ENCODE measurements around the gene ZNF536.

The ZNF536 gene

GRCh38 chr19:30407068-30407709 lies 35.0 kb downstream of the ZNF536 start:
- Histone ChIP-seq H2BK15ac (ENCODE audit: low read depth, poor library complexity, severe bottlenecking) (no peak overlapping the region), H3K23ac (ENCODE audit: low read length in 2 of 2) (no peak overlapping the region), H3K9me3 (ENCODE audit: control insufficient read depth, low read length) (no peaks in the 10 kb centered on the region), H3K27ac (ENCODE audit: low read length, poor library complexity, severe bottlenecking) (no peak overlapping the region), H3K27me3 (ENCODE audit: control insufficient read depth in 1 of 2, insufficient read depth in 1 of 2, low read length in 2 of 2) (no peaks in the 10 kb centered on the region), H4K8ac (ENCODE audit: low read length) (no peak overlapping the region), H2AK5ac (ENCODE audit: low read length, severe bottlenecking) (no peak overlapping the region), H3K4me1 (ENCODE audit: control insufficient read depth, insufficient read depth, low read depth, low read length) (no peaks in the 10 kb centered on the region), H3K36me3 (ENCODE audit: control insufficient read depth in 1 of 2, insufficient read depth in 2 of 2, low read depth in 1 of 2, low read length in 2 of 2) (no peaks in the 10 kb centered on the region), H3K14ac (ENCODE audit: low read length in 2 of 2) (no peak overlapping the region), H3K4ac (ENCODE audit: low read depth in 1 of 2, low read length in 2 of 2) (no peak overlapping the region), H3K79me1 (replicated peaks; ENCODE audit: low read length, poor library complexity, severe bottlenecking) (no peaks in the 10 kb centered on the region), H2BK12ac (ENCODE audit: low read length in 2 of 2) (no peak overlapping the region), H2BK5ac (ENCODE audit: low read depth, low read length, poor library complexity, severe bottlenecking) (no peak overlapping the region), H3K4me3 (ENCODE audit: insufficient read depth in 1 of 2, low read depth in 1 of 2, low read length in 2 of 2) (no peak overlapping the region), H2BK120ac (ENCODE audit: low read depth, low read length) (no peak overlapping the region), H2AFZ (ENCODE audit: low read depth, low read length) (no peak overlapping the region), H3K18ac (ENCODE audit: low read depth in 1 of 2, low read length in 2 of 2) (no peak overlapping the region), H3K9ac (ENCODE audit: low read length) (no peak overlapping the region), H3K4me2 (ENCODE audit: low read length, poor library complexity, severe bottlenecking) (no peak overlapping the region), H4K91ac (ENCODE audit: low read length) (no peak overlapping the region)
- DNase-seq: no peak
- 66% methylated on average over 8 of the region's 8 CpGs for WGBS

- Histone ChIP-seq H2BK120ac (ENCODE audit: low read depth, low read length) (no peak overlapping the region), H4K8ac (ENCODE audit: low read length) (no peak overlapping the region), H3K27me3 (ENCODE audit: control insufficient read depth in 1 of 2, insufficient read depth in 1 of 2, low read length in 2 of 2) (no peaks in the 10 kb centered on the region), H3K9ac (ENCODE audit: low read length) (no peak overlapping the region), H4K91ac (ENCODE audit: low read length) (no peak overlapping the region), H3K4ac (ENCODE audit: low read depth in 1 of 2, low read length in 2 of 2) (no peak overlapping the region), H3K4me2 (ENCODE audit: low read length, poor library complexity, severe bottlenecking) (no peak overlapping the region), H2AK5ac (ENCODE audit: low read length, severe bottlenecking) (no peak overlapping the region), H3K14ac (ENCODE audit: low read length in 2 of 2) (no peak overlapping the region), H3K36me3 (ENCODE audit: control insufficient read depth in 1 of 2, insufficient read depth in 2 of 2, low read depth in 1 of 2, low read length in 2 of 2) (no peaks in the 10 kb centered on the region), H3K27ac (ENCODE audit: low read length, poor library complexity, severe bottlenecking) (no peak overlapping the region), H2BK5ac (ENCODE audit: low read depth, low read length, poor library complexity, severe bottlenecking) (no peak overlapping the region), H3K18ac (ENCODE audit: low read depth in 1 of 2, low read length in 2 of 2) (no peak overlapping the region), H2AFZ (ENCODE audit: low read depth, low read length) (no peak overlapping the region), H3K4me1 (ENCODE audit: control insufficient read depth, insufficient read depth, low read depth, low read length) (no peaks in the 10 kb centered on the region), H2BK15ac (ENCODE audit: low read depth, poor library complexity, severe bottlenecking) (no peak overlapping the region), H2BK12ac (ENCODE audit: low read length in 2 of 2) (no peak overlapping the region), H3K23ac (ENCODE audit: low read length in 2 of 2) (no peak overlapping the region), H3K4me3 (ENCODE audit: insufficient read depth in 1 of 2, low read depth in 1 of 2, low read length in 2 of 2) (no peak overlapping the region), H3K79me1 (replicated peaks; ENCODE audit: low read length, poor library complexity, severe bottlenecking) (no peaks in the 10 kb centered on the region), H3K9me3 (ENCODE audit: control insufficient read depth, low read length) (no peaks in the 10 kb centered on the region)
- DNase-seq: no peak
- WGBS: 50% methylated on average over 3 of the region's 3 CpGs
Observed at GRCh38 chr19:30408734-30409301, 36.6 kb downstream of the ZNF536 start.

- Histone ChIP-seq H3K27me3 (ENCODE audit: control insufficient read depth in 1 of 2, insufficient read depth in 1 of 2, low read length in 2 of 2) (no peaks in the 10 kb centered on the region), H3K4ac (ENCODE audit: low read depth in 1 of 2, low read length in 2 of 2) (no peak overlapping the region), H3K4me3 (ENCODE audit: insufficient read depth in 1 of 2, low read depth in 1 of 2, low read length in 2 of 2) (no peak overlapping the region), H3K4me2 (ENCODE audit: low read length, poor library complexity, severe bottlenecking) (no peak overlapping the region), H2AFZ (ENCODE audit: low read depth, low read length) (no peak overlapping the region), H3K23ac (ENCODE audit: low read length in 2 of 2) (no peak overlapping the region), H3K14ac (ENCODE audit: low read length in 2 of 2) (no peak overlapping the region), H4K91ac (ENCODE audit: low read length) (no peak overlapping the region), H3K4me1 (ENCODE audit: control insufficient read depth, insufficient read depth, low read depth, low read length) (no peaks in the 10 kb centered on the region), H3K36me3 (ENCODE audit: control insufficient read depth in 1 of 2, insufficient read depth in 2 of 2, low read depth in 1 of 2, low read length in 2 of 2) (no peaks in the 10 kb centered on the region), H3K27ac (ENCODE audit: low read length, poor library complexity, severe bottlenecking) (no peak overlapping the region), H3K18ac (ENCODE audit: low read depth in 1 of 2, low read length in 2 of 2) (no peak overlapping the region), H3K9me3 (ENCODE audit: control insufficient read depth, low read length) (no peaks in the 10 kb centered on the region), H2BK12ac (ENCODE audit: low read length in 2 of 2) (no peak overlapping the region), H2BK5ac (ENCODE audit: low read depth, low read length, poor library complexity, severe bottlenecking) (no peak overlapping the region), H3K79me1 (replicated peaks; ENCODE audit: low read length, poor library complexity, severe bottlenecking) (no peaks in the 10 kb centered on the region), H3K9ac (ENCODE audit: low read length) (no peak overlapping the region), H2AK5ac (ENCODE audit: low read length, severe bottlenecking) (no peak overlapping the region), H2BK120ac (ENCODE audit: low read depth, low read length) (no peak overlapping the region), H4K8ac (ENCODE audit: low read length) (no peak overlapping the region), H2BK15ac (ENCODE audit: low read depth, poor library complexity, severe bottlenecking) (no peak overlapping the region)
- WGBS: no CpG with 5 or more reads among the region's 1 CpG
- no peak for DNase-seq
Observed at GRCh38 chr19:30411714-30412113, 39.5 kb downstream of the ZNF536 start.

DNA sequence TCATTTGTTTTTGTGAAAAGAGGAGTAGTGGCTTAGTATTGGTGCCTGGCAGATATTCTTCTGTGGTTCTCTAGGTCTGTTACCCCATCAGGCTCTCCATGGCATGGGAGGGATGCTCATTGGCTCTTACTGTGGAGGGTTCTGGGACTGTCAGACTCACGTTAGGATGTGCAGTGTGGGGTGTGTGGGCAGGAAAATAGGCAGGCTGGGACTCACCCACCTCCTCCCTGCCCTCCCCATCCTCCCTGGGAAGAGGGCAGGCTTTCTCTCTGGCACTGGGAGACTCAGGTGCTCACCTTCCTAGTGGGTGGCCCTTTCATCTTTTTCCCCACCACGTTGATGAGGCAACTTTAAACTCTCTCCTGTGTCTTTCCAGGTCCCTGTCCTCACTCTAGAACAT lies 44.2 kb downstream of the ZNF536 start:
- Histone ChIP-seq H3K9me3 (ENCODE audit: control insufficient read depth, low read length) (no peaks in the 10 kb centered on the region), H3K9ac (ENCODE audit: low read length) (no peak overlapping the region), H3K18ac (ENCODE audit: low read depth in 1 of 2, low read length in 2 of 2) (no peak overlapping the region), H3K4me3 (ENCODE audit: insufficient read depth in 1 of 2, low read depth in 1 of 2, low read length in 2 of 2) (no peak overlapping the region), H3K4me2 (ENCODE audit: low read length, poor library complexity, severe bottlenecking) (no peak overlapping the region), H2BK5ac (ENCODE audit: low read depth, low read length, poor library complexity, severe bottlenecking) (no peak overlapping the region), H3K23ac (ENCODE audit: low read length in 2 of 2) (no peak overlapping the region), H3K36me3 (ENCODE audit: control insufficient read depth in 1 of 2, insufficient read depth in 2 of 2, low read depth in 1 of 2, low read length in 2 of 2) (no peaks in the 10 kb centered on the region), H3K4ac (ENCODE audit: low read depth in 1 of 2, low read length in 2 of 2) (no peak overlapping the region), H2BK15ac (ENCODE audit: low read depth, poor library complexity, severe bottlenecking) (no peak overlapping the region), H4K91ac (ENCODE audit: low read length) (no peak overlapping the region), H3K14ac (ENCODE audit: low read length in 2 of 2) (no peak overlapping the region), H3K27ac (ENCODE audit: low read length, poor library complexity, severe bottlenecking) (no peak overlapping the region), H3K79me1 (replicated peaks; ENCODE audit: low read length, poor library complexity, severe bottlenecking) (no peaks in the 10 kb centered on the region), H2AK5ac (ENCODE audit: low read length, severe bottlenecking) (no peak overlapping the region), H3K4me1 (ENCODE audit: control insufficient read depth, insufficient read depth, low read depth, low read length) (no peaks in the 10 kb centered on the region), H4K8ac (ENCODE audit: low read length) (no peak overlapping the region), H2AFZ (ENCODE audit: low read depth, low read length) (no peak overlapping the region), H2BK120ac (ENCODE audit: low read depth, low read length) (no peak overlapping the region), H2BK12ac (ENCODE audit: low read length in 2 of 2) (no peak overlapping the region), H3K27me3 (ENCODE audit: control insufficient read depth in 1 of 2, insufficient read depth in 1 of 2, low read length in 2 of 2) (no peaks in the 10 kb centered on the region)
- no CpG with 5 or more reads among the region's 2 CpGs for WGBS
- no peak for DNase-seq

Data from mesenchymal stem cell (in vitro differentiated cells and primary cell).